NB4 (cell line): ENCODE results near the gene LYRM9.
"Not testable (repeated sequence)": the region's sequence is repeated elsewhere in the genome, so short reads cannot be mapped to it uniquely, and the experiment has no call there.

ENCODE experiments used
- DNase-seq: peaks from one replicate; pipeline ENCODE4 v3.0.0; 2010; ENCODE audit warnings: low read depth
- H3K4me3 ChIP-seq: one replicate; pipeline ENCODE4 v1.5.1; 2011; ENCODE audit warnings: mild to moderate bottlenecking, low read depth, low read length, moderate library complexity
- MYC ChIP-seq: IDR thresholded peaks from 2 replicates; pipeline ENCODE4 v1.6.1; 2011; ENCODE audit warnings: low read depth, low read length
- POLR2A ChIP-seq: IDR thresholded peaks from 2 replicates; pipeline ENCODE4 v1.6.1; 2011; ENCODE audit warnings: mild to moderate bottlenecking; ENCODE audit not compliant: insufficient read length; ENCODE audit errors: extremely low read depth
- TF ChIP-seq, protein P1 (sequence below): IDR thresholded peaks from 2 replicates; pipeline ENCODE4 v1.6.1; 2011; ENCODE audit warnings: low read depth, low read length
- TF ChIP-seq, protein P2 (sequence below): IDR thresholded peaks from one replicate; pipeline ENCODE4 v1.5.1; 2012; ENCODE audit warnings: low read depth, low read length

LYRM9 gene

DNA sequence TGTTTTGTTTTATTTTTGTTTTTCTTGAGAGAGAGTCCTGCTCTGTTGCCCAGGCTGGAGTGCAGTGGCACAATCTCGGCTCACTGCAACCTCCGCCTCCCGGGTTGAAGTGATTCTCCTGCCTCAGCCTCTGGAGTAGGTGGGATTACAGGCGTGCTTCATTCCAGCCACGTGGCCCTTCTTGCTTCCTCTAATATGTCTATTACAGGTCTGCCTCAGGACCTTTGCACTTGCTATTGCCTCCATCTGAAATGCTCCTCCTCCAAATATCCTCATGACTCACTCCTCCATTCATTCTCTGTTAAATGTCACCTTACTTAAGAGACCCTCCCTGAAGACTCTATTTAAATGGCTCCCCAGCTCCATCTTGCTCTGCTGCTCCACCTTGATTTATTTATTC is 39.0 kb downstream of the LYRM9 start:
- DNase-seq, result no peak
- H3K4me3 ChIP-seq, result no peak overlapping the region
- TF ChIP-seq POLR2A (no peak), MYC (no peak)
- TF ChIP-seq, protein P1, sequence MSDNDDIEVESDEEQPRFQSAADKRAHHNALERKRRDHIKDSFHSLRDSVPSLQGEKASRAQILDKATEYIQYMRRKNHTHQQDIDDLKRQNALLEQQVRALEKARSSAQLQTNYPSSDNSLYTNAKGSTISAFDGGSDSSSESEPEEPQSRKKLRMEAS, result no peak
- TF ChIP-seq, protein P2, sequence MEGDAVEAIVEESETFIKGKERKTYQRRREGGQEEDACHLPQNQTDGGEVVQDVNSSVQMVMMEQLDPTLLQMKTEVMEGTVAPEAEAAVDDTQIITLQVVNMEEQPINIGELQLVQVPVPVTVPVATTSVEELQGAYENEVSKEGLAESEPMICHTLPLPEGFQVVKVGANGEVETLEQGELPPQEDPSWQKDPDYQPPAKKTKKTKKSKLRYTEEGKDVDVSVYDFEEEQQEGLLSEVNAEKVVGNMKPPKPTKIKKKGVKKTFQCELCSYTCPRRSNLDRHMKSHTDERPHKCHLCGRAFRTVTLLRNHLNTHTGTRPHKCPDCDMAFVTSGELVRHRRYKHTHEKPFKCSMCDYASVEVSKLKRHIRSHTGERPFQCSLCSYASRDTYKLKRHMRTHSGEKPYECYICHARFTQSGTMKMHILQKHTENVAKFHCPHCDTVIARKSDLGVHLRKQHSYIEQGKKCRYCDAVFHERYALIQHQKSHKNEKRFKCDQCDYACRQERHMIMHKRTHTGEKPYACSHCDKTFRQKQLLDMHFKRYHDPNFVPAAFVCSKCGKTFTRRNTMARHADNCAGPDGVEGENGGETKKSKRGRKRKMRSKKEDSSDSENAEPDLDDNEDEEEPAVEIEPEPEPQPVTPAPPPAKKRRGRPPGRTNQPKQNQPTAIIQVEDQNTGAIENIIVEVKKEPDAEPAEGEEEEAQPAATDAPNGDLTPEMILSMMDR, result no peak

DNA sequence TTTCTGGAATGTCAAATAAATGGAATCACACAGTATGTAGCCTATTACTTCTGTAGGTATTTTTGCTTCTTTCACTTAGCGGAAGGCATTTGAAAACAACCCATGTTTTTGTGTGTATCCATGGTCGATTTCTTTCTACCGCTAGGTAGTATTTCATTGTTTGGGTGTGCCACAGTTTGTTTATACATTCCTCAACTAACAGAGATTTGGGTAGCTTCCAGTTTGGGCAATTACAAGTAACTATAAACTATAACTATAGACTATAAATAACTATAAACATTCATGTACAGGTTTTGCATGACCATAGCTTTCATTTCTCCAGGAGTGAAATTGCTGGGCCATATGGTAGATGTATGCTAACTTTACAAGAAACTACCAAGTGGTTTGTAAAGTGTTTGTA is 40.1 kb downstream of the LYRM9 start:
- DNase-seq, result no peak
- H3K4me3 ChIP-seq, result no peak overlapping the region
- TF ChIP-seq MYC, result no peak
- TF ChIP-seq POLR2A, result no peak
- TF ChIP-seq, protein P2, result no peak
- TF ChIP-seq, protein P1, result no peak

DNA sequence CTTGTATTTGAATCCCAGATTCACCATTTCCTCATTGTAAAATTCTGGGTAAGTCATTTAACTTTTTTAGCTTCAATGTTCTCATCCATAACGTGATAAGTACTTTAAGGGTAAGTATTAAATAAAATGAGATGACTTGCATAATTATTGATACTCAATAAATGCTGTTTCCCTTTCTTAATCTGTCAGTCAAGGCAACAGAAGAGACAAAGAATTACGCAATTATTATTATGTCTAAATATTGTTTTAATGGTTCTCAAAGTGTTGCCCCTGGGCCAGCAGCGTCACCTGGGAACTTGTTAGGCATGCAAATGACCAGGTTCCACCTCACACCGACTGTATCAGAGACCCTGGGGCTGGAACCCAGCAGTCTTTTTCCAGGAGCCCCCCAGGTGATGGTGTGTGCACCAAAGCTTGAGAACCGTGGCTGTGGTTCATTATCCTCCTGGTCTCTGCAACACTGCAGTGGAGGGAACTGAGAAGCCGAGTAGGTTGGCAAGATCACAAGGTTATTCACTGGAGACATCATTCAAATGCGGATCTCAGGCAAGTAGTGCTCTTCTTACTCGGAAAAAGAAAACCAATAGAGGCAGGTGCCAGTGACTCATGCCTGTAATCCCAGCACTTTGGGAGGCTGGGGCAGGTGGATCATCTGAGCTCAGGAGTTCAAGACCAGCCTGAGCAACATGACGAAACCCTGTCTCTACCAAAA is 43.5 kb downstream of the LYRM9 start:
- no peak for DNase-seq
- no peak overlapping the region for H3K4me3 ChIP-seq
- TF ChIP-seq, protein P1, result no peak
- TF ChIP-seq POLR2A, result no peak
- no peak for TF ChIP-seq MYC
- TF ChIP-seq, protein P2, result no peak

DNA sequence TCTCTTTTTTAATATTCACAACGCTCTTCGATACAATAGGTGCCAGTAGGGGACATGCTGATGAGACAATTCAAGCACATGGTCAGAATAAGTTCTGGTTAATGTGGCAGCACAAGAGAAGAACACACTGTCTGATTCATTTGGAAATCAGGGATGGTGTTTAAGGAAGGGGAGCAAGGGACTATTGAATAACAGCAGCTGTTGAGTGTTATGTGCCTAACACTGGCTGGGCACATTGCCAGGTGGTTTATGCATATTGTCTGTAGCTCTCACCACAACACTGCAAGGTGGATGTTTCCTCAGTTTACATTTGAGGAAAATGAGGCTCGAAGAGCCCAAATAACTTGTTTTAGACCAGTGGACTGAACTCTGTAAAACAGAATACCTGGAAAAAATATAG is 44.2 kb downstream of the LYRM9 start:
- H3K4me3 ChIP-seq, result no peak overlapping the region
- no peak for DNase-seq
- TF ChIP-seq POLR2A, result no peak
- TF ChIP-seq MYC, result no peak
- TF ChIP-seq, protein P2, result no peak
- TF ChIP-seq, protein P1, result no peak

DNA sequence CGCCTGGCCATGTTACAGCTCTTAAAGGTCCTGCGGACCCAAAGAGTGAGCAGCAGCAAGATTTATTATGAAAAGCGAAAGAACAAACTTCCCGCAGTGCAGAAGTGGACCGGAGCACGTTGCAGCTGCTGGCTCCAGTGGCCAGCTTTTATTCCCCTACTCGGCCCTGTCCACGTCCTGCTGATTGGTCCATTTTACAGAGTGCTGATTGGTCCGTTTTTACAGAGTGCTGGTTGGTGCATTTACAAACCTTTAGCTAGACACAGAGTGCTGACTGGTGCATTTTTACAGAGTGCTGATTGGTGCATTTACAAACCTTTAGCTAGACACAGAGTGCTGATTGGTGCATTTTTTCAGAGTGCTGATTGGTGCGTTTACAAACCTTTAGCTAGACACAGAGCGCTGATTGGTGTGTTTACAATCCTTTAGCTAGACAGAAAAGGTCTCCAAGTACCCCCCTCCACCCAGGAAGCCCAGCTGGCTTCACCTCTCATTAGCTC is 46.3 kb downstream of the LYRM9 start:
- H3K4me3 ChIP-seq, DNase-seq: not testable (repeated sequence)

DNA sequence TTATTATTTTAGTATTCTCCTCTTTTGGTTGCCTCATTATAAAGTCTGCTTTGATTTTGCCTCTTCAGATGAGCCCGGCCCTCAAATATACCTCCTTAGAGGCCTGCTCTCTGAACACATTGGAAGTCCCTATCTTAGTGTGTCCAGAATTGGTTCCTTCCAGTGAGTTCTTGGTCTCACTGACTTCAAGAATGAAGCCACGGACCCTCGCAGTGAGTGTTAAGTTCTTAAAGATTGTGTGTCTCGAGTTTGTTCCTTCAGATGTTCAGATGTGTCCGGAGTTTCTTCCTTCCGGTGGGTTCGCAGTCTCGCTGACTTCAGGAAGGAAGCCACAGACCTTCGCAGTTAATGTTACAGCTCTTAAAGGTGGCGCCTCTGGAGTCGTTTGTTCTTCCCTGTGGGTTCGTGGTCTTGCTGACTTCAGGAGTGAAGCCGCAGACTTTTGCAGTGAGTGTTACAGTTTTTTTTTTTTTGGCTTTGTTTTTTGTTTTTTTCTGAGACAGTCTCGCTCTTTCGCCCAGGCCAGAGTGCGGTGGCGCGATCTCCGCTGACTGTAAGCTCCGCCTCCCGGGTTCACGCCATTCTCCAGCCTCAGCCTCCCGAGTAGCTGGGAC is 47.0 kb downstream of the LYRM9 start:
- TF ChIP-seq MYC (no peak), POLR2A (no peak)
- TF ChIP-seq, protein P1, result no peak
- TF ChIP-seq, protein P2, result no peak
- no peak overlapping the region for H3K4me3 ChIP-seq
- DNase-seq, result no peak
